CD4-positive, alpha-beta T cell treated with Interleukin-15 for 4 hours (primary cell): ENCODE results near the gene OGDHL.
"Not testable (repeated sequence)": the region's sequence is repeated elsewhere in the genome, so short reads cannot be mapped to it uniquely, and the experiment has no call there.

Experiments
- DNase-seq: peaks from one replicate; pipeline ENCODE4 v3.0.0-alpha.2; 2020; ENCODE audit warnings: low spot score

Gene OGDHL

DNA sequence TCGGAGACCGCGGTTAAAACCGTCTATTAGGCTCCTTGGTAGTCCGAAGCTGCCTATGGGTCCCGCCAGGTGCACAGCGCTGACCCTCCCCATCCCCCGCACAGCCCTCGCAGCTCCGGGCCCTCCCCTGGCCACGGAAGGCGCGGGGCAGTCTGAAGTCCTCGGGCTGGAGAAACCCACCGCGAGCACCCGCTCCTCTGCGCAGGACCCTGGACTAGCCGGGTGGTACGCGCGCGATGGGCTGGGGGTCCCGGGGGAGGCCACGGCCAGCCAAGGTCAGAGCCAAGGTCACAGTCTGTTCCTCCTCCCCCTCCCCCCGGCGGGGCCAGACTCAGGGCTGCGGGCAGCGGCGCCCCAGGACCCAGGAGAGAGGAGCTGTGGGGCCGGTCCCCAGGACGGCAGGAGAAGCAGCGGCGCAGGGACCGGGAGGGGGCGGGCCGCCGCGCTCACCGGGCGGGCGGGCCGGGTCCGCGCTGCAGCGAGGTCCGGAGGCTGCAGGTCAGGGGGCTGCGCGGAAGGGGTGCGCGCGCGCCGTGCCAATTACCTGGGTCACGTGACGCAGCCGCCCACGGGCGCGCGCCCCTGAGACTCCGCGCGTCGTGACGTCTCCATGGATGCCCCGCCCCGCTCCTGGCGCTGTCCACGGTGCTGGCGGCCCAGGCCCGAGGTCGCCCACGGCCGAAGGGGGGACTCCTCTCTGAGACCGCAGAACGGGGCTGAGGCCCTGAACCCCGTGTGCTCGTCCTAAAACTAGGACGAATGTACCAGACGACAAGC is at the start of gene OGDHL:
OGDHL (minus strand) TSS at position 535 of the 777 bp plus-strand sequence. CDS start 3,731 bp downstream, outside the sequence.
- DNase-seq, result peak; percentile 16

DNA sequence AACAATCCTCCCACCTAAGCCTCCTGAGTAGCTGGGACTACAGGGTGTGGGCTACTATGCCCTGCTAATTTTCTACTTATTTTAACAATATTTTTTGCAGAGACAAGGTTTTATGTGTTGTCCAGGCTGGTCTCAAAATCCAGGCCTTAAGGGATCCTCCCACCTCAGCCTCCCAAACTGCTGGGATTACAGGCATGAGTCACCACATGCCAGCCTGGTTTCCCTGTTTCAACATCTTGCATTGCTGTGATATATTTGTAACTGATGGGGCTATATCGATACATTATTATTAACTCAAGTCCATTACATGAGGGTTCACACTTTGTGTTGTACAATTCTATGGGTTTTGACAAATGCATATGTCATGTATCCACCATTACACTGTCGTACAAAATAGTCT is 41.9 kb upstream of the OGDHL start:
- no peak for DNase-seq

DNA sequence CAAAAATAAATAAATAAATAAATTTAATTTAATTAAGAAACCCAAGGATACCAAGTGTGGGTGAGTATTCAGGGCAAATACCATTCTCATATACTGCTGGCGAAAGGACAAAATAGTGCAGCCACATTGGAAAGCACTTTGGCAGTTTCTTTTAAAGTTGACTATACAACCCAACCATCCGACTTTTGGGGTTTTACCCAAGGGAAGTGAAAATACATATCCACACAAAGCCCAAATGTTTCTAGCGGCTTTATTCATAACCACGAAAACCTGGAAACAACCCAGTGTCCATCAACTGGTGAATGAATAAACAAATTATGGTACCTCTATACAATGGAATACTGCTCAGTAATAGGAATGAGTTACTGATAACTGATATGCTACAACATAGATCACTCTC is 36.2 kb upstream of the OGDHL start:
- no peak for DNase-seq

DNA sequence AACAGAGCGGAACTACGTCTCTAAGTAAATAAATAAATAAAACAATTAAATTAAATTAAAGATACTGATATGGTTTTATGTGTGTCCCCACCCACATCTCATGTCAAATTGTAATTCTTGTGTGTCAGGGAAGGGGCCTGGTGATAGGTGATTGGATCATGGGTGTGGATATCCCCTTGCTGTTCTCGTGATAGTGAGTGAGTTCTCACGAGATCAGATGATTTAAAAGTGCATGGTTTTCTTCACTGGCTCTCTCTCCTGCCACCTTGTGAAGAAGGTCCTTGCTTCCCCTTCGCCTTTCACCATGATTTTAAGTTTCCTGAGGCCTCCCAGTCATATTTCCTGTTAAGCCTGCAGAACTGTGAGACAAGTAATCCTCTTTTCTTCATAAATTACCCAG is 29.0 kb upstream of the OGDHL start:
- no peak for DNase-seq

DNA sequence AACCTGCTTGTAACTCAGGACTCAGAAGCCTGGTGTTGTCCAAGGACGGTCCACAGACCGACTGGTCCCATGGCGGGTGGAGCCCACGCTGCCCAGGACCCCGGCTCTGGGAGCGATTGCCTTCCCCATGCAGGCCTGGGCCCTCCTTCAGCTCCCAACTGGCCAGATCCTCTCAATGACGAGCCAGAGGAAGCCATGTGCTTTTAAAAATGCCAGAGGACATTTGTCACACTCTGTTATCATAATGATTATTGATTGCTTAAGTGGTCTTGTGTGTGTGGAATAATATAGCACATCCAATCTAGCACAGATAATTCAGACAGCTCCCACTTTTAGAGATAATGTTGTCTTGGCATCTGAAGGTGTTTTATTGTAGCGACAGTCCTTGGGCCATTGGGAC is 22.6 kb upstream of the OGDHL start:
- no peak for DNase-seq

DNA sequence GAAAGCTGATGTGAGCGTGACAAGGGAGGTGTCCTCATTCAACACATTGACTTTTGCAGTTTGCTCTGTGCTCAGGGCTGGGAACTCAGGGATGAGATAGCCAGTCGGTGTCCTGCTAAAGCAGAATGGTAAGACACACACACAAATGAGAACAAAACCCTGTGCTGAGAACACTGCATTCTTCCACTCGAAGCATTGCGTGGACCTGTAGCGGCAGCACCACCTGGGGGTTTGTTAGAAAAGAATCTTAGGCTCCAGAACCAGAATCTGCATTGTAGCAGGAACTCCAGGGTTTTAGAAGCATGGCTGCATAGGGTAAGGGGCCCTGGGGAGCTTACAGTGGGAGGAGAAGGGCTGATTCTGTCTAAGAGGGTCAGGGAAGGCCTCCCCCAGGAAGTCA is 21.5 kb upstream of the OGDHL start:
- DNase-seq, result no peak

DNA sequence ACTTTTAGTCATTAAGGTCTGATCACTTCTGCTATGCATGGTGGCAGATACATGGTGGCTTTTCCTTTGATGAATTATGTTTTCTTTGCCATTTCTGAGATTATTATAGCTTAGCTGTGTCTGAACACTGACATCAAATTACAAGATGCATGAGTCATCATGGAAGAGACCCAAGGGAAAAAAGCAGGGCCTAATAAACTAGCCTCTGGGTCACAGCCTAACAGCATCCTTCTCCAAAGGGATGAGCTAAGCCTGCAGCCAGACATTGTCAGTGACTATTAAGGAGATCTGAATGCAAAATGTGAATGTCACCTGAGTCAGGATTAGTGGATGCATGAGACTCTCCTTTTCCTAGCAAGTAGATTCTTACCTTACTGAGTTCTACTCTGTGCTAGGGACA is 19.1 kb upstream of the OGDHL start:
- DNase-seq, result no peak

DNA sequence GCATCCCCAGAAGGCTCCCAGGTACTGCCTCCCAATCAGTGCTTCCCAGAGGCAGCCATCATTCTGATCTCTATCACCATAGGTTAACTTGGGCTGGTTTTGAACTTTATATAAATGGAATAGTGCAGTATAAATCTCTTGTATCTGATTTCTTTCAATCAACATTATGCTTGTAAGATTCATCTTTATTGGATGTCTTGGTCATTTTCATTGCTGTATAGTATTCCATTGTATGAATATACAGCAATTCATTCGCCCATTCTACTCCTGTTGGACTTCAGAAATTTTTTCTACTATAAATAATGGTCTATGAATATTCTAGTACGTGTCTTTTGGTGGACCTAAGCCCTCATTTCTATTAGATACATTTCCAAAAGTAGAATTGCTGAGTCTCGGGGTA is 16.1 kb upstream of the OGDHL start:
- no peak for DNase-seq

DNA sequence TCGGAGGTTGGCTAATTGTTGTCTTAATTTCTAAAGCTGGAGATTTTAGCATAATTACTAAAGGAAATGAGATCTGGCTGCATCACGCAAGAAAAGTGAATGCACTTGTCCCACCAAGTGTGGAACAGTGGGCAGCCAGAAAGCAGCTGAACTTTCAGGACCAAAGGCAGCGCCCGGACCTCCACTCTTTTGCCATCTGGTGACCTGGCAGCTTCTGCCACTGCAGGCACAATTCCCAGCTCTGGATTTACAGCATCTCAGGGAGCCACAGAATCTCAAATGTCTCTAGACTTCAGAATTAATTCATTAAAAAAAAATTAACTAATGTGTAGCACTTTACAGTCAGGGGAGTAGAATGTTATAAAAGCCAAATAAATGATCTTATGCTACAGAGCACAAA is 14.7 kb upstream of the OGDHL start:
- no peak for DNase-seq

DNA sequence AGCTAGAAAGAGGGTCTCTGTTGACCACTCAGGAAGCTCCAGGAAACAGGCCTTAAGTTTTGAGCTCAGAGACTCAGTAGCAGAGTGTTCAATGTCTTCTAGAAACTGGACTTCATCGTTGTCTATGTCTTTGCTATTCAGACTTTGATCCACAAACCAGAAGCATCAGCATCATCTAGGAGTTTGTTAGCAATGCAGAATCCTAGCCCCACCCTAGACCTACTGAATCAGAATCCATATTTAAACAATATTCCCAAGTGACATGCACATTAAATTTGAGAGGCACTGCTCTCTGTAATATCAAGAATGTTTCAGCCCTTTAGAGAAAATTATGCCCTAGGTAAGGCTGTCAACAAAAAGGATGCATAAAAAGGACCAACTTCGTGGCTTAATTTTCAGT is 12.9 kb upstream of the OGDHL start:
- no peak for DNase-seq

DNA sequence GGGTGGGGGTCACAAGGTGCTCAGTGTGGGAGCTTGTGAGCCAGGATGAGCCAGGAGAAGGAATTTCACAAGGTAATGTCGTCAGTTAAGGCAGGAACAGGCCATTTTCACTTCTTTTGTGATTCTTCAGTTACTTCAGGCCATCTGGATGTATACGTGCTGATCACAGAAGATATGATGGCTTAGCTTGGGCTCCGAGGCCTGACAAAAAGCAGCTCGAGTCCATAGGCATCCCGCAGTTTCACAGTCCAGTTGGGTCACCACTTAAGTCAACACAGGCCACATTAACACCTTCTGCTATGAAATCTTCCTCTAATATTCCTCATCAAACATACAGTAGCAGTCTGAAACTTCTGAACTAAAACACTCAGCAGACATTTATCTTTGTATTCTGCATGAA is 10.8 kb upstream of the OGDHL start:
- not testable (repeated sequence) for DNase-seq

DNA sequence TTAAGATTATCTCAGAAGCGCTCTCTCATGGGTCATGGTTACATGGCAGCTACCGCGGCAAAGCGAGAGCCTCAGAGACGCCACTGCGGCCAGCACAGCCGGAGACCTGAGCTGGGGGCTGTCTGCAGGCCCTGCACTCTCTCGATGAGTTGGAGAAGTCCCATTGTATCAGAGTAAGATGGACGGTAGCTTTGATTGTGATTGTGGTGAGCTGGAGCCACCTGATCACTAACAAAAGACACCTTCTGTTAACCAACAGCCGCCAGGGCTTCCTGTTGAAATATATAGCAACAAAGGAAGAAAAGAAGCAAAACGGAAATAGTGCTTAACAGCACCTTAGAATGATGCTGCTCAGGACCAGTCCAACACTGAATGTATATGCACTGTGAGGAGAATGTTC is 8.9 kb upstream of the OGDHL start:
- not testable (repeated sequence) for DNase-seq

DNA sequence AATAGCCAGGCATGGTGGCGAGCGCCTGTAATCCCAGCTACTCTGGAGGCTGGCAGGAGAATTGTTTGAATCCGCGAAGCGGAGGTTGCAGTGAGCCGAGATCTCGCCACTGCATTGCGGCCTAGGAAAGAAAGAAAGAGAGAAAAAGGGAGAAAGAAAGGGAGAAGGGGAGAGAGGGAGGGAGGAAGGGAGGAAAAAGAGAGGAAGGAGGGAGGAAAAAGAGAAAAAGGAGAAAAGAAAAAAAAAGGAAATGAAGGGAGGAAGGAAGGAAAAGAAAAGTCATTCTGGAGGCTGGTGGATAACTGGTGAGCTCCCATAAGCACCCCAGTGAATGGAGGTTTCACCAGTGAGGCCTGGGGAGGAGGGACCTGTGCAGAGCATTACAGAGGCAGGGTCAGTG is 7.6 kb upstream of the OGDHL start:
- DNase-seq, result no peak

DNA sequence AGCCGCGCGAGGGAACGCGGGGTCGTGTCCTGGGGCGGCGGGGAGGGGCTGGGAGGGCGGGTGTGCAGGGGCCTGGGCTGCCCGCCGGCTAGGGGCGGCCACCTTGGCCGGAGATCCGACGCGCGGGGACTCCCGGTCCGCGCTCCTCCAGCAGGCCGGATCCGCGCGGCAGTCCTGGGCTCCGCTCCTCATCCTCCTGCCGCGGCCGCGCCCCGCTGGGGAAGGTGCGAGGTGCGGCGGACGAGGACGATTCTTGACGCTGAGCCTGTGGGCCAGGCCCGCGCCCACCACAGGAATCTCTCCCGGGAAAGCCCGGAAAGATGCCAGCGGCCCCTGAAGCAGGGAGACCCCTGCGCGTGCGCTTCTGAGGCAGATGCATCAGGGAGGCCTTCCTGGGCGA is 6.6 kb upstream of the OGDHL start:
- DNase-seq, result no peak

DNA sequence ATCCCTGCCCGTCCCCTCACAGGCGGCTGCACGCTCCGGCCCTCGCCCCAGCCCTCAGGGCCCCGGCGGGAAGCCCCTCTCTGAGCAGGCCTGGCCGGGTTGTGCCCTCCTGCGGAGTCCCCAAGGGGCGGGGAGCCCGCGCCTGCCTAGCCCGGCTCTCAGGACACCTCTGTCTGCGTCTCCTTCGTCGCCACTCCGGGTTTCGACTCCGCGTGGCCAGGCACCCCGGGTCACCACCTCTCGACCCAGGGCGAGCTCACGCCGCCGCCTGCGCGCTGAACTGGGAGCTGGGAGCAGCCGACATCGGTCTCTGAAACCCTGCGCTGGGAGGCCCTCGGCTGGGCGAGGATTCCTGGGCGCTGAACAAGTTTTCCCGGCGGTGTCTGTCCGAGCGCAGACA is 6.2 kb upstream of the OGDHL start:
- DNase-seq, result no peak

DNA sequence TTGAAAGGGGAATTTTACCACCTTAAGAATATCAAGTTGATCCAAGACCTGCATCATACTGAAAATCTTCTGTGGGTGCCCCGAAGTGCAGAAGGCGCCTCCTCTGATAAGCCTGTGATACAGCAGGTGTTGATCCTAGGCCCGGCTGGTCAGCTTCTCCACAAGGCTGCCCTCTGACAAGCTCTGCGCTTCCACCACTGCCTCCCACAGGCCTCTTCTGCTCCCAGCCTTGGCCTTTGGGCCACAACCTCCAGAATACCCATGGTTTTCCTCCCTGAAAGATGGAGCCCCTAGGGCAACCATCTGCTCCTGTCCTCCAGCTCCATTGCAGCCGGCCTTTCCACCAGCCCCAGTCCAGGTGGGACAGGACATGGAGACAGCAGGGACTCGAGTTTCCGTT is 5.6 kb upstream of the OGDHL start:
- no peak for DNase-seq

DNA sequence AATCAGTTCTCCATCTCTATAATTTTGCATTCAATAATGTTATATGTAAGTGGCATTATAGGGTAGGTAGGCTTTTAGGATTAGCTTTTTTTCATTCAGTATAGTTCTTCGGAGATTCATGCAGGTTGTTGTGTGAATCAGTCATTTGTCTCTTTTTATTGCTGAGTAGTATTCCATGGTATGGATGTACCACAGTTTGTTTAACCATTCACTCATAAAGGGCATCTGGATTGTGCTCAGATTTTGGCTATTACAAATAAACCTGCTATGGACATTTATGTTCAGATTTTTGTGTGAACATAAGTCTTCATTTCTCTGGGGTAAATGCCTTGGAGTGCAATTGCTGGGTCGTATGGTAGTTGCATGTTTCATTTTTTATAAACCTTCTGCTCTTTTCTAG is 4.4 kb upstream of the OGDHL start:
- DNase-seq, result no peak

DNA sequence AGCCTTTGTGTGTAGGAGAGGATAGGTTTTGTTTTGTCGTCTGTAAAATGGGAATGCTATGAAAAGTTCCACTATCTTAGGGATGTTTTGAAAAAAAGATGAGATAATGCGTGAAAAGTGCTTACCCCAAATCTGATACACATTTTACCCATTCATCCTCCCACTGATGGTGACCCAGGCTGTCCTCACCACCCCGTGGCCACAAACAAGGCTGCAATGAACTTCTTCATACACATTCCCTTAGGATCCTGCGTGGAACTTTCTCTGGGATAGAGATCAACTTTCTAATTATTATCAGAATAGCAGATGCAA is 399 bp upstream of the OGDHL start:
- no peak for DNase-seq

DNA sequence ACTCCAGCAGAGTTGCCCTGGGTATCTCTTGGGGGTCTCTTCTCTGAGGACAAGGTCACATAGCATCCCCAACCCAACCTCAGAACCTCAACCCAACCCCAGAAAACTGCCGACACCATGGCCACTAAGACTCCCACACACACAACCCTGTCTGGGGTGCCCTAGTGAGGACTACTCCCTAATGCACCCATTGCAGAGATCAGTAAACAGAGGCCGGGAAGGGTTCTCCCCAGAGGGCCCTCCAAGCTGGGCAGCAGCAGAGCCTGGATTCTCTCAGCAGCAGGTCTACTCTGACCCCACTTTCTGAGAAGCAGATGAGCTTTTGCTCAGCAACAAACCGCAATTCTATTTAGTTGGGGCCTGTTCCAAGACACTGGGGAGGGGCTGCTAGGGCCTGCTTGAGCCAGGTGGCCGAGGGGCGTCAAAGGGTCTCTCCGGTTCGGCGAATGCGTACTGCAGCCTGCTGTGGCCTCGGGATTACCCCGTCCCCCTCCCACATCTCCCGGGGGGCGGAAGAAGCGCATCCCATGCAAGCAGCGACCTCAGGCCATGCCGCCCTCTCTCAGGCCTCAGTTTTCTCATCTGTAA is 828 bp downstream of the OGDHL start:
- DNase-seq, result no peak

DNA sequence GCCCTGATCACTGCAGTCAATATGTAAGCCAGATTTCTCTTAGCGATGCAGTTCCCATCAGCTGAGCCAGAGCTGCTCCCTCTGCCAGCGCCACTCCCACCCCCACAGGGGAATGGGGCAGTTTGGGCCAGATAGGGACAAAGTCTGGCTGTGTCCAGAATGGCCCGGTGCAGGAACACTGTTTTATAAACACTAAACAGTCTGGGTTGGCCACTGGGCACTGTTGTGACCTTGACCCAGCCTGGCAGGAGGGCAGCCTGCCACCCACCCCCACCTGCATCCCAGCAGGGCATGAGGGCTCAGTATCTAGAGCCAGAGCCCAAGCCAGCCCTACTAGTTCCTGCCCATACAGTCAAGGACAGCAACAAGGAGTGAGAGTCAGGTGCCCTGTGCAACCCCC is 1.3 kb downstream of the OGDHL start:
- no peak for DNase-seq

DNA sequence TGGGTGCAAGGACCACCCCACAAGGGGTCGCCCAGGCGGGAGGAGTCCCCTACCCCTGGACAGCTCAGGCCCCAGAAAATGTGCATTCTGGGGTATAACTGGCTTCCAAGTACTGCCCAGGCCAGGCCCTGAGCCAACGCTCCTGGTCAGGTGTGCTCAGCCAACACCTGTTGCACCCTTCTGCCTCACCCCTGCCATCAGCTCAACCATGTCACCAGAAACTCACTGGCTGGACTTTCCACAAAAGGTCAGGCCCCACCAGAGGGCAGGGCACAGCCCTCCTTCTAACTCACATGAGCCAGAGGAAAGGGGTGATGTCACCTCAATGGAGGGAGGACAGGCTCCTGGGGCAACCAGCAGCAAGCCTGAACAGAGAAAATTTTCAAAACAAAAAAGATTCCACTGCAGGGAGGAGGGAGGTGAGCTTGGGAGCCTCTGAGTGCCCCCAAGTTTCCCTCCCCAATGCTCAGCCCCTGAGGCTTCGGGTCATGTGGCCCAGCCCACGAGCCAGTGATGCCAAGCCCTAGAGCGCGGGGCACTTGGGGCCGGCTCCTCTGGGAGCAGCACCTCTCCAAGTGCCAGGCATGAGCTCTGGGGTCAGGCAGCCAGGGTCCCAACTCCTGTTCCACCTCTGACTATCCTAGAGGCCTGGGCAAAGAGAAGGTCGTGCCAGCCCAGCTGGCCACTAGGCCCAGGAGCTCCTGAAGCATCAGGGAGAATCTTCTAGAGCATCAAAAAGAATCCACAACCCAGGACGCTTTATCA is 2.2 kb downstream of the OGDHL start:
- no peak for DNase-seq

DNA sequence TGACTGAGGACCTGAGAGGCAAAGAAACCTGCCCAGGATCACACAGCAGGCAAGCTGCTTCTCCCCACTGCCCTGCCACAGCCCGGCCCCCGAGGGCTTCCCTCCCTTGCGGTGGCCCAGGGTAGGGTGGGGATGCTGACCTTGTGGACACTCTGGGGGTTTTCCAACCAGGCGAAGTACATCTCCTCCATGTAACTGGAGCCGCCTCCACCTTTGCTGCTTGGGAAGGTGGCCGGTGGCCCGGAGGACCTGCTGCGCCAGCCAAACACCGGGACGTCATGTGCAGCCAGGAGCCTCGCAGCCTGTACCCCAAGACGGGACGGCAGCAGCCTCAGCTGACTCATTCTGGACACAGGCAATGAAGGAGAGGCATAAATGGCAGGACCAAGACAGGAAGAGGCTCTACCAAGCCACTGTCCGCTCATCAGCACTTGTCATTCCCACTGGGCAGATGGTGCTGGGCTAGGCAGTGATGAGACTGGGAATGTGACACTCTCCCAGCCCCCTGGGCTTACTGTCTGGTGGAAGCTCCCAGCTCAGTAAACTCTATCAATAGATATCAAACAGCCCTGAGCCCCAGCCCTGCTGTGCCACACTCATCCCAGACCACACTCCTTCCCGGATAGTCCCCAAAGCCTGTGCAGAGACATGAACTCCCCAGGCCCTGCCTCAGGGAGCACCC is 3.7 kb downstream of the OGDHL start:
- no peak for DNase-seq

DNA sequence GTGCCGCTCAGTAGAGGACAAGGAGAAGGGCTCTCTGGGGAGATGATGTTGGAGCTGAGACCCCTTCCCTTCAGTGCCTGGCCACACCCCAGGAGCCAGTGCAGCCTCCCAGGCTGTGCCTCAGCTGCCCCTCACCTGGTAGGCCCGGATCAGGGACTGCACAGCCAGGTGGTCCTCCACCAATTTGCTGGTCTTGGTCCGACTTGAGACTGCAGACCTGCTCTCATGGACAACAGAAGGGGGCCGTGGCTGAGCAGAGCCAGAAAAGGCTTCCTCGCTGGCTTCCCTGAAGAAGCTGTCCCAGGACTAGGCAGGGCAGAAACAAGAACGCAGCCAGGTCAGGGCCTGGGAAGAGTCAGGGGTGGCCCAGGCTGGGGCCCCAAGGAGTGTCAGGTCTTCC is 5.5 kb downstream of the OGDHL start:
- DNase-seq, result no peak
